ENCODE data around the gene NT5E.

DNA sequence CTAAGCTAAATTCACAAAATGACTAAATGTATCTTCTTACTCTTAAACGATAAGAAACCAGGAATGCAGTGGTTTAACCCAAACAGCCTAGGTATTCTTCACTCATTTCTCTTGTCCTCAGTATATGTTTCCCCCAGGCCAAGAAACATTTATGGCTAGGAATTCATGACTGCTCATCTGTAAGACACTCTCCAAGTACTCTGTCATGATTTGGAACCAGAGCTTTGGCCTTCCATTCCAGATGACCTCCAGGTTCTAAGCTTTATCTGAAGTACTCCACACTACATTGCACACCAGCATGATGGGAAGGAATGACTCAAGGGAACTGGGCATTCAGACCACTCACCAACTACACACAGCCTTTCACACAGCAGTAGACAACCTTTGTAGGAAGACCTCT is 29.3 kb downstream of the NT5E start:
- no peak for TF ChIP-seq GATA2 (IDR thresholded peaks at IDR 0.05; ENCODE audit: low read depth, low read length)
- no peak for TF ChIP-seq GATA3 (IDR thresholded peaks at IDR 0.05; ENCODE audit: low read depth, low read length)

Measured in SH-SY5Y (cell line).